Activated T-helper 9 cell treated with anti-CD3 and anti-CD28 coated beads, Interleukin-2, amount 50 U/mL, for 16 hours (primary cell): ENCODE results near the gene PLAC8.
"Not testable (repeated sequence)": the region's sequence is repeated elsewhere in the genome, so short reads cannot be mapped to it uniquely, and the experiment has no call there.

Experiments
- DNase-seq: peaks from one replicate; pipeline ENCODE4 v3.0.0-alpha.2; 2020; ENCODE audit warnings: low read depth

Gene PLAC8

GRCh38 chr4:83112231-83112630, 2.3 kb downstream of the PLAC8 start:
- no peak for DNase-seq

DNA sequence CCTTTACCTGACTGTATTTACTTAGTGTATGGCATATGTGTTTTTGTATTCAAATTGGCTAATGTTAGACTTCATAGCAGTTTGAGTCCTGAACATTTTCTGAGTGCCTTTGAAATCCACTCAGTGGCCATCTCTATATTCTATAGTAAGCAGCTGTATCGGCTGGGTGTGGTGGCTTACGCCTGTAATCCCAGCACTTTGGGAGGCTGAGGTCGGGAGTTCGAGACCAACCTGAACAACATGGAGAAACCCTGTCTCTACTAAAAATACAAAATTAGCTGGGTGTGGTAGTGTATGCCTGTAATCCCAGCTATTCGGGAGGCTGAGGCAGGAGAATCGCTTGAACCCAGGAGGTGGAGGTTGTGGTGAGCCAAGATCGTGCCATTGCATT, 2.8 kb downstream of the PLAC8 start:
- not testable (repeated sequence) for DNase-seq

- DNase-seq: no peak
Measured at GRCh38 chr4:83110970-83111750, 3.4 kb downstream of the PLAC8 start.

DNA sequence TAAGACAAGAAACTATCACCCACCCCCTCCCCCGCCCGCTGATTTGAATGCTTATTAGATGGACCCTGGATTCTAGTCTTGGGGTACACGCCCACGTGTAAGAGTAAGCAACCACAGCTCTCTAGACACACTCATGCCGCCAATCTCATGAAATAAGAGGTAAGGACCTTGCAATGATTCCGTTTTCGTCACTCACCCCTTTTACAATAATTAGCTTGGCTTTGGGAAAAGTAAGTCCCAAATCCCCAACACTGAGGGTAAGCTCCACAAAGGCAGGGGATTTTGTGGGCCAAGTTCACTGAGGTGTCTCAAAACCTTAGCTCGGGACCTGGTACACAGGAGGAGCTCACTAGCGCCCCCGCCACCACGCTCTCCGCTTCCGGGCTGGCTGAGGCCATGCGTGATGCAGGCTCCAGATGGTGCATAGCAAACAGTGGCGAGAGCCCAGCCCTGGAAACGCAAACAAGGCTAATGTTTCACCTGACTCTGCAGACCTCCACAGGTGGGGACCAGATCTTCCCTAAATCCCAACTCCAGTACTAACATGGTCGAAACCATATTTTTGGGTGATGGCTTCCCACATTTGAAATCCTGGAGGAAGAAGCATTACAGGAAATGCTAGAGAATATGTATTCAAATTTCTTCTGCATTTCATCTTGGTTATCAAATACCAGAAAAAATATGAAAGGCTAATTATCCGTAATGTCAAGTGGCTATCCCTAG, 4.1 kb downstream of the PLAC8 start:
- DNase-seq: peak; percentile 83

GRCh38 chr4:83109480-83110222, 4.9 kb downstream of the PLAC8 start:
- peak; percentile 30 for DNase-seq

GRCh38 chr4:83108101-83108861, 6.2 kb downstream of the PLAC8 start:
- no peak for DNase-seq

- DNase-seq: no peak
Measured at GRCh38 chr4:83107631-83108030, 6.9 kb downstream of the PLAC8 start.

DNA sequence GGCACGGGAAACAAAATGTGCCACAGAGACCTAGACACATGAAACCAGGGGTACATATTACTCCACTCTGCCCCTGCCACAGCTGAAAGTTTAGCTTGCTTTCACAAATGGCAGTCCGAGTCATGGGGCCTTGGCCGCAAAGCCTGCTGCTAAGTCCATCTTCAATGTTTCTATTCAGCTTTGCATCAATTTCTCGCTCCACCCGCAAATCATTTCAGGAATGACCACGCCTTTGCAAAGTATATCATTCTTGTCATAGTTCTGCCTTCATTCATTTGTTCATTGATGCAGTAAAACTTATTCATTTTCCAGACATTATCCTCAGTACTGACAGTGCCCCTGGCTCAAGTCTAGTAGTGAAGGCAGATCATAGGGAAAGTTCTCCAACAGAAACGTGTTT, 9.5 kb downstream of the PLAC8 start:
- DNase-seq: no peak

DNA sequence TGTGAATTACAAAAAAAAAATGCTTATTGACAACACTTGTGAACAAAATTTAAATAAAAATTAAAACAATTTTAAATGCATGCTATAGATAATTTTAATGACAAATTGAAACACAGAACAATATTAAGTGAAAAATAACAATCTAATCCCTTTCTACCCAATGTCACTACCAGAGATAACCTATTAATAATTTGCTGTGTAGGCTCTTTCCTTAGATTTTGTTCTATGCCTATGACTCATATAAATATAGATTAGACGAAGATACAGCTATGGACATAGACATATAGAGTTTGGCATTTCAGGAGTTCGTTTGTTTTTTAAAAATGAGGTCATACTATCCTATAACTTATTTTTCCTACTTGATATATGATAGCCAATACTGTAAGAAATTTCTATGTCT, 18.1 kb downstream of the PLAC8 start:
- no peak for DNase-seq

DNA sequence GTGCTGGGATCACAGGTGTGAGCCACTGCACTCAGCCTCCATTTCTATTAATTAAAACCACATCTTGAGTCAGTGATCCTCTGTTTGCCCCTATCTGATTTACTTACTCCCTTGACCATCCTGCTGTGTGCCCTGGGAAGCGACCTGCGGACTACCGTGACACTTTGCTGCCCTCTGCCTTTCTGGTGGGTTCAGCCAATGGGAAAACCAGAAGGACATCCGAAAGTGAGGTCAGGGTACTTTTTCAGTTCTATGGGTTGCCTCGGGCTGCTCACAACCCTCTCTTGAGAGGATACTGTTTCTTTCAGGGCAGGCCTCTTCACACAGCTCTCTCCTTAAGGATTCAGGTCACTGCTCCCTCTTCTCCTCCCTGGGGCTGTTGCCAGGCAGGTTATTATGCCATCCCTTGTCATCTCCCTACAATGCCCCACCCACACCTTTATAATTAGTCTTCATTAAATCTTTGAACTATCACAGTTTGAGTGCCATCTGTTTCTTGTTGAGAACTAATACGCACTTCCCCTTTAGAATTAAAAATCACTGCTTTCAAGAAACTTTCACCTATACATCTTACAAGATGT, 21.4 kb downstream of the PLAC8 start:
- DNase-seq: no peak

DNA sequence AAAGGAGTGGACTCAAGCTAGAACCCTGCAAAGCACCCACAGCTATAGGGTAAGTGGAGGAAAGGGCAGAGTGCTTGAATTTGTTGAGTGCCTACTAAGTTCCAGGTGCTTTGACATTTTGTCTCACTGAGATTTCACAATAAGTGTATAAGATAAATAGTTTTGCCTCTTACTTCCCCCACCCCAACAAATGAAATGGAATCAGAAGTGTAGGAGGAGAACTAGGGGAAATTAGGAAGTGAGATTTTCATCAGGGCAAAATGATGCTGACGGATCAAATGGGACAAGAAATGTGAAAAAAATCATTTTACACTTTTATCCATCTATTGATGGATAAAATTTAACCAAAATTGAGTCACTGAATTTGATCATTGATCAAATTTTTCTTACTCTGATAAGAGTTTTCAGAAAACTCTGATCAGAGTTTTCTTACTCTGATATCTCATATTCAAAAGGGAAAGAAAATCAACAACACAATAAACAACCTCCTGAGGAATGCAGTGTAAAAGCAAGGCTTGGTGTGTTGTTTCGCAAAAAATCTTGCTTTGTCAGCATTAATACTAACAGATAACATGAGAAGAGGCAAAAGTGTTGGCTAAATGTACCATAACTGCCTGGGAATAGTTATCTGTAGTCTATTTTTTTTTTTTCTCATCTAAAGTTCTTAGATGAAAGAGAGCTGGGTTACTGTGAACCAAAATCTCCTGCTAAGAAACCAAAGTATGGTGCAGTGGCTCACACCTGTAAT, 24.9 kb downstream of the PLAC8 start:
- no peak for DNase-seq

- not testable (repeated sequence) for DNase-seq
Measured at GRCh38 chr4:83084956-83085355, 29.6 kb downstream of the PLAC8 start.

DNA sequence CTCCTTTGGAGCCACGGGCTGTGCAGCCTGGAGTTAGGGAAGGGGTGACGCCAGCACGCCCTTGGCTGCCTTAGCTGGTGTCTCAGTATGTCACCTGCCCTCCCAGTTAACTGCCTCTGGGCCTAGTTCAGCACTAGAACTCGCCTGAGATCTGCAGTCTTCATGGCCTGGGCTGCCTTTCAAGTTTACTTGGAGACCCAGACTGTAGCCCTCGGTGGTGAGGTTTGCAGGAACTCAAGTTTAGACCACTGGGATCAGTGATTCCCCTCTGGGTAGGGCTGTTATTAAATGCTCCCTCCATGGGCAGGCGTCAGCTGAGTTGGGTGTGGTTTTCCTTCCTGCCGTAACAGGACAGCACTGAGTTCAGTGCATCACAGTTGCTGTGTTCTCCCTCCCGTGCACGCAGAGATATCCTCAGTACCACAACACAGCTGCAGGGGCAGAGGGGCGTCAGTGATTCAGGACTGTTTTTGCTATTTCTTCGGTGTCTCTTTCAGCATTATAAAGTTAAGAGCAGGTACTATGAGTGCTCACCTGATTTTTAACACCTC, 30.5 kb downstream of the PLAC8 start:
- DNase-seq: no peak

- DNase-seq: no peak
Measured at GRCh38 chr4:83082777-83083176, 31.8 kb downstream of the PLAC8 start.

GRCh38 chr4:83080561-83080960, 34.0 kb downstream of the PLAC8 start:
- DNase-seq: no peak

DNA sequence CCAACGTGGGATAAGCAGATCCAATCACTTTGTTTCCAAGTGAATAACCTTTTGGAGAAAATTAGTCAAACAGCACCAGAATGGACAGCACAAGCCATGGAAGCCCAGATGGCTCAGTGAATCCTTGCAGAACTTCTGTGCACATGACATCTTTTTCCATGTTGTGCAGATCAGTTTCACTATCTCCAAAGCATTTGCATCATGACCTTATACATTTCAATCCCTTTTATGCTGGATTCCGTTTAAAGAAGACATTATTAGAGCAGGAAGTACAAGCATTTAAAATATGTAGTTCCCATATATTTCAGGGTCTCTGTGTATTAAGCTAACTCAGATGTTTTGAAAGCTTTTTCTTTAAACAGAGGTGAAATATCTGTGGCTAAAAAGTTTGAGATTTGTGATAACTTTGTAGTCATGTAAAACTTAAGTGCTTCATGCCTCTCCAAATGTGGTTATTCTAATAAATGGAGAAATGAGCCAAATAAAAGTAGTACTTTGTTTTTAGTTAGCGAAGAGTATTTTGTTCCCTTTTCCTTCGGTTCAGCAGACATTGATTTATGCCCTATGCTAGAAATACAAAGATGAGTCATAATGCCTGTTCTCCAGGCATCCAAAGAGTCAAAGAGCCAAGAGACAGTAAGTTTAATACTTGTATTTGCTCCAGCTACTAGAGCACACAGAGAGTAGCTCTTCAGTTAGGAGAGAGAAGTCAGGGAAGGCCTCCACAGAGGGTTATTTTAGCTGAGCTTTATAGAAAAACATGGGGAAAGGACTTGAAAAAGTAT, 39.0 kb downstream of the PLAC8 start:
- DNase-seq: no peak

DNA sequence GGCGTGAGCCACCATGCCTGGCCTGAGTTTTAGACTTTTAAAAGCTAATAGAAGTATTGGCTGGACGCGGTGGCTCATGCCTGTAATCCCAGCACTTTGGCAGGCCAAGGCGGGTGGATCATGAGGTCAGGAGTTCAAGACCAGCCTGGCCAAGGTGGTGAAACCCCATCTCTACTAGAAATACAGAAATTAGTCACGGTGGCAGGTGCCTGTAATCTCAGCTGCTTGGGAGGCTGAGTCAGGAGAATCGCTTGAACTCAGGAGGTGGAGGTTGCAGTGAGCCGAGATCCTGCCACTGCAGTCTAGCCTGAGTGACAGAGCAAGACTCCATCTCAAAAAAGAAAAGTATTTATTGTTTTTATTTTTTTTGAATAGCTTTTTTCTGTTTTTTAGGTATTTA, 39.7 kb downstream of the PLAC8 start:
- DNase-seq: not testable (repeated sequence)

DNA sequence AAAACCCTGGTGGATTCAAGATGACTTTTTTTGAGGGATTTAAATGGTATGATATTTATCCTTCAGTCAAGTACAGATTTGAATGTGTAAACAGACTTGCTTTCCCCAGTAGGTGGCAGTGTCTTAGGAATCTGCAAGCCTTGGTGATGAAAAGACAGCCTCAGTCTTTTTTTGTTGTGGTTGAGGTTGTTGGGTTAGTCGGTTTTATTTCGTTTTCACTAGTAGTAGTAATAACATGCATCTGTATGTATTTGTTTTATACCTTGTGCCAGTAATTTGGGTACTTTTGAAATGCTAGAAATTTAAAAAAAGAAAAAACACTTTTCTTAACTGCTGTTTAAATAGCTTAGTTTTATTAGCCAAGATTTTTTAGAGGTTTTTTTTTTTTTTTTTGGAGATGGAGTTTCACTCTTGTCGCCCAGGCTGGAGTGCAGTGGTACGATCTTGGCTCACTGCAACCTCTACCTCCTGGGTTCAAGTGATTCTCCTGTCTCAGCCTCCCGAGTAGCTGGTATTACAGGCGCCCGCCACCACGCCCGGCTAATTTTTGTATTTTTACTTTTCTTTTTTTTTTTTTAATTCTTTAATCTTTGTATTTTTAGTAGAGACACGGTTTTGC, 40.3 kb downstream of the PLAC8 start:
- peak; percentile 17 for DNase-seq

DNA sequence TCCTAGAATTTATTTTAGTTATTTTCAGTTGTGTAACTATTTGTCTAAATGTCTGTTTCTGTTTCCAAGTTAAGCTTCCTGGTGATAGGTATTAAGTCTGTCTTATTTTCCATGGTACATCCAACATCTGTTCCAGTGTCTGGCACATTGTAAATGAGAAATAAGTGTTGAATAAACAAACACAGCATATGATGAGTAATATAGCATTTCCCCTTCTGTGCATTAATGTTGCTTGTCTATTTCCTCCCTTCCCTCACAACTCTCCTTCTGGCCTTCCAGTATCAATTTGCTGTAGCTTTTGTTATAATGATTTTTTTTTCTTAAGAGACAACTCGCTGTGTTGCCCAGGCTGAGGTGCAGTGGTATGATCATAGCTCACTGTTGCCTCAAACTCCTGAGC, 43.4 kb downstream of the PLAC8 start:
- no peak for DNase-seq
